HG03025 (cell line): ENCODE results near the gene CD63.

Source experiments
- ATAC-seq: cut with Tn5 transposase; IDR thresholded peaks from one replicate; pipeline ENCODE4 v1.9.1; 2021; ENCODE audit warnings: mild to moderate bottlenecking, moderate library complexity; ENCODE audit not compliant: unreplicated experiment, low FRiP score

CD63 gene

DNA sequence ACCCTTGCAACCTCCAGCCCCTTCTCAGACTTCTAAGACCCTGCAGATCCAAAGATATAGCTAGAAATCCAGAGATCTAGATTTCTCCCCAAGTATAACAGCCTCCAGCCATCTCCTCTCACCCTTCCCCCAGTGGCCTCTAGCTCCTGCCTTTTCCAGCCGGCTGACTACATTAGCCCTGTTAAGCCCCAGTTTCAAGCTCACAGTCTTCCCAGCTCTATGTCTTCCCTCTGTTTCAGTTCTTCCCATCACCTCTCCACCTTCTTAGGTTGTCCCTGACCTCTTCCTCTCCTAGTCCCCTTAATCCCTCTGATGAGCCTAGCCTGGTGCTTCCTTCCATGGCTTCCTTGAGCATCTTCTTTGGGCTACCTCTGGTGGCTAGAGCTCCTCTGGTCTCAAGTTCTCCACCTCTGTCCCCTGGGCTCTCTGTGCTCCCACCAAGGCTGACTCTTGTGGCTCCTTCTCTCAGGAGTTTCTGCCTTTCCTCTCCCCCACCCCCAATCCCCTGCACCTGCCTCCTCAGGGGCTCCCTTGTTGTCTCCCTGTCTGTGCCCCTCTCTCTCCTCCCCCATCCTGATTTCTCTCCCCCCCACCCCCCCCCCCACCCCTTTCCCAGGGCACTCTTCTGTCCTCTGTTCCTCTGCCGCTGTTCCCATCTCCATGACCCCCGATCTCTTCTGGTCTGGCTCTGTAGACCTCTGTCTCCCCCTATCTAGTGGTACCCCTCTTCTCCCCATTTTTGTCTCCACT, 13.3 kb upstream of the CD63 start:
- no peak for ATAC-seq

DNA sequence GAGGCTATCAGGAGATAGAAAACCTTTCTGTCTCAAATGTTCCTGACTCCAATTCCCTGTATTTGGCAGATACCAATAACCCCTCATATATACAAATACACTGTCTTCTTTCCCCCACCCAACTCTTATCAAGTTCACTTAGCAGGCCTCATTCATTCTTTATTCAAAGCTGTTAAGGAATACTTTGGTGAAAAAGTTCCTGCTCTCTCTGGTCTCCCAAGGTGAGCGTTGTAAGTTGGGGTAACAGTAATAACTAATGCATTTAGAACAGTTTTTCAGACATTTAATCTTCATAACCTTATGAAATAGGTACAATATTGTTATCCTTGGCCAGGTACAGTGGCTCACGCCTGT, 10.2 kb upstream of the CD63 start:
- ATAC-seq, result no peak

DNA sequence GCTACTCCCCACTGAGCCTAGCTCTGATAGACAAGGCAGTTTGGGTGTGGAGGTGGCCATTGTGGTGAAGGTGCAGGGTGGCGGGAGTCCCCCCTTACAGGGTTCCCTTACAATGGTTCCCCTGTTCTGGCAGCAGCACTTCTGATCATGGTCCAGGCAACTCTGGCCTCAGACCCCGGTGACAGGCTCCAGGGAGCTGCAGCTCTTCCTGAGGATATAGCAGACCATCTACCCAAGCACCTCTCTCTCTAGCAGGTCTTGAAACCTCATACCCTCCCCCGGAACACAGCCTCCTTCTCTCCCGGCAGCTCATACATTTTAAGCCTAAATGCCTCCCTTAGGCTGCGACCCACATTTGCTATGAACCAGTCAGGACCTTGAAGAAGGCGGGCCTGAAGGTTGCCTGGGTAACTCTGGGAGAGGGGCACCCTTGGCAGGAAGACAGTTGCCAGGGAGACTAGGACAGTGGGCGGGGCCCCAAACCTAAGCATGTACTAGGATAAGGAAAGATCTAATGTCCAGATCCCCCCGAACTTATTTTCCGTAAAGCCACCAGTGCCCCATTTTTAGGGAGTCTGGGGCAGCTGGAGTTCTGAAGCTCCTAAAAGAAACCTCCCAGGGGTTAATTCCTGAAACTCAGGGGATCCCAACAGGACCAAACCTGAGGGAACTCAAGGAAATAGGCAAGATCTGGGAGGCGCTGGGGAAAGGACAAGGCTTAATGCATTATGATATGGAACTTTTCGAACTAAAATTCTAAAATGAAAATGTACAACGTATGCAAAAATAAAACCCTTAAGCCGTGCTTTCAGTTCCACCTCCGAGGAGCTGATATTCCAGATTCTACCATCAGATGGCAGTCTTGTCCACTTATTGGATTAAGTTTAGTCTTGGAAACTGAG, 9.6 kb upstream of the CD63 start:
- ATAC-seq, result peak; percentile 75

DNA sequence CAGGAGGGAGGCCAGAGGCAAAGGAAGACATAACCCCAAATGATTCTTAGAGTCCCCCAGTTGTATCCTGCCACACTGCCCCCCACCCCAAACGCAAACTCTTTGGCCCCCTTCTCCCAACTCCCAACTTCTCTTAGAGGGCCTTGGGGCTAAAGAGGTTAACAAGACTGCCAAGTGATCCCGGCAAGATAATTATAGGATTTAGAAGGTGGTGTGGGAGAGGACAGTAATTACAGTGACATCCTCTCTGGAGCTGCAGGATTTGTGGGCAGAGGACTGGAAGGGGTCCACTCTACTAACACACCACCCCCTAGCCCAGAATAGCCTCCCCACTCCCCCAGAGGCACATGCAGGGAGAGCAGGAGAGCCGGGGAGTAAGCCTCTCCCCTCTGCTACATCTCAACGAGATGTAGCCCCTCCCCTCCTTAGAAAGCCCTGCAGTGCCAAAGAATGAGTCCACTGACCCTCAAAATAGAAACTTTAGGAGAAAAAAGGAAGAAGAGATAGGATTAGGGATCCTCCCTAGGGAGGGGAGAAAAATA, 8.8 kb upstream of the CD63 start:
- no peak for ATAC-seq

DNA sequence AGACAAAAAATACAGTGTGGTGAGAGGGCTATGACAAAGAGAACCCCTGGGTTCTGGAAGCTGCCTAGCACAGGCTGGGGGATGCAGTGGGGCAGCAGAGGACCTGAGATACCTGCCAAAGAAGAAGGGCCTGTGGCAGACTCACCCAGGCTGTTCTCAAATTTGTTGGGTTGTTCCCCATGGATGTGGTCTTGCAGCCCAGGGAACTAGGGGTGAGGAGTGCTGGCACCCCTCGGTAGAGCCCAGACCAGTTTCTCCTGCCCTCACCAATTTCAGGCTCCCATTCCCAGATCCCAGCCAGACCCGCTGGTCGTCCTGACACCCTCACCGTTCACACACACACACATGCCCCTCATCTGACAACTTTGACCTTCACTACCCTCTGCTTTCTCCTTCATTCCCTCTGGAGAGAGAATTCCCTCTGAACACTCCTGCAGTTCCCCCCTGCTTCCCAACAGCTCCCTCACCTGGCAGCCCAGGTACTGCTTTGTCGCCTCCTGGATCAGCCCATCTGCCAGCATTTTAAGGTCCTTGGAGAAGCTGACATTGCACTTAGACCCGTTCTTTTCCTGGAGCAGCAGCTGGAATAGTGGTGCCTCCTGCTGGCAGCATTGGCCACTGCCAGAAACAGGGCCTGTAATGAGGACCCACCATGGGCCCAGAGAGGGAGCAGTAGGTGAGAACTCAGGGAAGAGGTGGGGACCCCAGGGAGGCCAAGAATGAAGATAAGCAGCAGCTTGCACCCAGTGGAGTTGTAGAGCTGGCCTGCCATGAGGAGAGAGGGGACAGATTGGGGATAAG, 8.2 kb upstream of the CD63 start:
- no peak for ATAC-seq

DNA sequence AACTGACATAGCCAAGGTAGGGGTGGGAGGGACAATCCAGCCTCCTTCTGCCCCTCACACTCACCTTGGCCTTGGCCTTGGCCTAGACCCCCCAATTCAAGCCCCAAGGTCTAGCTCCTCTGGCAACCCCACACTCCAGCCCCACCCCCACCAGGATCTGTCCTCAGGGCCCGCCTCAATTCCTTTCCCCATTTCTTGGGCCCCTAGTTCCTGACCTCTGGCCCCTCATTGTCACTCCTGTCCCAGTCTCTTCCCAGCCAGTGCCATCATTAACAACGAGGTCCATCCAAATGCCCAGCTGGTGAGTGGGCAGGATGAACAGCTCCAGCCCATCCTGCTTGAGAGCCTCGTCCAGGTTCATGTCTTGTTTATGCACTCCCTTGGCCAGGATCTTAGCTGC, 7.3 kb upstream of the CD63 start:
- ATAC-seq, result no peak

DNA sequence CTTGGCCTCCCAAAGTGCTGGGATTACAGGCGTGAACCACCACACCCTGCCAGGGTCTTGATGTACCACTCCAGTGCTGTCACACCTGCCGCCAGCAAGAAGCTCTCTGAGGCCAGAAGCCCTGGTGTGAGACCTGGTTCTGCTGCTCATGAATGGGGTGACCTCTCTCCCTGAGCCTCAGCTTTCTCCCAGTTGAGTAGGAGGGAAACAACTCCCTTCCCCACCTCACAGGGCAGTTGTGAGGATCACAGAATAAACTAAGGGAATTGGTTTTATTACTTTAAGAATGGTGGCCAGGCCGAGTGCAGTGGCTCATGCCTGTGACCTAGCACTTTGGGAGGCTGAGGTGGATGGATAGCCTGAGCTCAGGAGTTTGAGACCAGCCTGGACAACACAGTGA, 5.8 kb upstream of the CD63 start:
- no peak for ATAC-seq

DNA sequence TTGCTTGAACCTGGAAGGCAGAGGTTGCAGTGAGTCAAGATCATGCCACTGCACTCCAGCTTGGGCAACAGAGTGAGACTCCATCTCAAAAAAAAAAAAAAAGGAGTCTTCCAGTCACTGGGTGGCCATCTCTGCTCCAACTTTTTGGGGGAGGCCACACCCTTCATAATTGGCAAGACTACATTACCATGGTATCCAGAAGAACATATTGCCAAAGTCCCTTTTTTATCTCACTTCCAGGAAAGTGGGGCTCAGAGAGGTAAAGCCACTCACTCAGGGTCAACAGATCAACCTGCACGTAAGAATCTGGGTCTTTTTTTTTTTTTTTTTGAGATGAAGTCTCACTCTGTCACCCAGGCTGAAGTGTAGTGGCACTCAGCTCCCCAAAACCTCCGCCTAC, 5.0 kb upstream of the CD63 start:
- ATAC-seq, result no peak

DNA sequence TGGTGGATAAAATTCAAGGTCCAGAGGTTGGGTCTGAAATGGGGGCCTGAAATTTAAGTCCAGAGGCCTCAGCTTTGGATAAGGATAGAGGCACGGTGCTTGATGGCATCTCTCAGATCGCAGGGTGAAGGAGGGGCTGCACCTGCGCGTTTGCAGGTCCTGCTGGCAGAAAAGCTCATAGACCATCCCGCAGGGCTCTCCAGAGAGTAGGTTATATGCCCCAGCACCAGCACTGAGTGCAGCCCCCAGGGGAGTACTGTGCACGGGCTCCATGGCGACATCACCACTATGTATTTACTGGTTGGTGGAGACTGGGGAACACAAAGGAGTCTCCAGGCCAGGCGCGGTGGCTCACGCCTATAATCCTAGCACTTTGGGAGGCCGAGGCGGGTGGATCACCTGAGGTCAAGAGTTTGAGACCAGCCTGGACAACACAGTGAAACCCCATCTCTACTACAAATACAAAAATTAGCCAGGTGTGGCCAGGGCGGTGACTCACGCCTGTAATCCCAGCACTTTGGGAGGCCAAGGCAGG, 4.3 kb upstream of the CD63 start:
- ATAC-seq, result no peak

DNA sequence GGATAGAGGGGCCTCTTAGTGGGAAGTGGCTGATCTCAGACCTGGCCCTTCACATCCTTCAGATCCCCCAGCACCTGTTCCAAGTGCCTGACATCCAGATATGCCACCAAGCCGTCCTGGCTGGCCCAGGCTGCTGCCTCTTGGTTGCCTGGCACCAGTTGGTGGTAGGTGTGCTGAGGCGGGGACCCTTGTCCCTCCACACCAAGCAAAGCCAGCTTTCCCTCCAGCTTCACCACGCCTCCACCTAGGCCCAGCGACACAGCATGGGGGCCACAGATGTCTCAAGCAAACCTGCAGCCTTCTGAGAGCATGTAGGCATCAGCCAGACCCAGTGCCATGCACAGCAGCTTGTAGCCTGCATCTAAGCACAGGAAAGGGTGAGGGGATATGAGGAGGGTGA, 3.5 kb upstream of the CD63 start:
- no peak for ATAC-seq

DNA sequence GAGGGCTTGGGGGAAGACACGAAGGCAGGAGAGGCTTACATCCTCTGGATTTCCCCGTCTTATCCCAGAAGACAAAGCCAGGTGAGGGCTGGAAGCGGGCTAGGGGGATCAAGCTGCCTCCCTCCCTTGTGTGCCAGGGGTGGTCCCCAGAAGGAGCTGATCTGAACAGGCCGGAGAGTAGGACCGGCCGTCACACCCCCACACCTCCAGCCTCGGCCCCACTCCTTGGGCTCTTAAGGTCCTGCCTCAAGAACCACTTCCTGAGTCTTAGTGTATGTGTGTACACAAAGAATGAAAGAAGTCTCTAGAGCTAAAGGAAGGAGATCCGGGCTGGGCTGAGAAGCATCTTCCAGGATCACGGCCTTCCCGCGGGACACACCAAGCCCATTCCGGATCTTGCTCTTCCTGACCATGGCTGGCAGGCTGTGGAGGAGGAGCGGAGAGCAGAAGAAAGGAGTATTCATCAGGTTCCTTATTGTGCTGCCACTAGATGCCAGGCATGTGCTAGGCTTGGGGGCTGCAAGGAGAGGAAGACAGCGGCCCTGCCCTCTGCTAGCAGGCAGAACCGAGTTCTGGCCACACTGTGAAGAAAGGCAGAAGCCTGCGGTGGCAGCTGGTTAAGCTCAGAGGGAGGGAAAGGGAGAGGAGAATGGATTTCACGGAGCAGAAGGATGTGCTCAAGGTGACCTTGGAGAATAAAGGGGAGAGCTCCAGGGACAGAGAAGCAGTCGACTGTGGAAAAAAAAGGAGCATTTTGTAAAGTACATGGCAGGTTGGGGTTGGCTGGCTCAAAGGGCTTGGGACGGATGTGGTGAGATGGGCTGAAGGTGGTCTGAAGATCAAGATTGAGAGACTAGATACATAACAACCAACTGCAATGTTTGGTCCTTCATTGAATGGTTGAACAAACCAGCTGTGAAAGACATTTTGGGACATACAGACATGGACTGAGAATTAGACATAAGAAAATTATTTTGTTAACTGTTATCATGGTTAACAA, 1.3 kb upstream of the CD63 start:
- ATAC-seq, result peak; percentile 30

DNA sequence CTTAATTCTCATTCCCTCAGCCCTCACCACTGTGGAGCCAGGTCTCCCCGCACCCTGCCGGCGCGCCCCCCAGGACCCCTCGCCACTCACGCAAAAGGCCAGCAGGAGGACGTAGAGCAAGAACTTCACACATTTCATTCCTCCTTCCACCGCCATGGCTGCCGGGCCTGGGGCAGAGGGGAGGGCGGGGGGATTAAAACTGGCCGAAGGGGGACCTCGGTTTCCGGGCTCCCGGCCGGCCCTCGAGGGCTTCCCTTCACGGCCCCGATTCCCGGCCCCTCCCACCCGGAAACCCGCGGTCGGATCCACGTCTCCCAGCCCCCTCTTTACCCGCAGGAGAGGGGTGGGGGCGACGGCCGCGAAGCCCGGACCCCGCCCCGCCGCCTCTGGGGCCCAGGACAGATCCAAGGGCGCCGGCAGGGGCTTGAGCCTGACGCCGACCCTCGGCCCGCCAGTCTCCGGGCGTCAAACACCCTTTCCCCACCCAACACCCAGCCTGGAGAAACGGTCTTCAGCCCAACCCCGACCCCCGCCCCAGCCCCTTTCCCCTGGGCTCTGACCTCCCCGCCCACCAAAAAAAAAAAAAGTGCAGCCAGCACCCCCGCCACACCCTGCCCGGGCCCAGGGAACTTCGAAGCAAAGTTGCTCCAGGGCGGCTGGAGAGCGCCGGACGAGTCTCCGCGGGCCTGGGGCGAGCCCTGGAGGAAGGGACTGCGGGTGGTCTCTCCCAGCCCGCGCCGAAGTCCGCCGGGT, 447 bp downstream of the CD63 start:
- peak; percentile 18 for ATAC-seq

DNA sequence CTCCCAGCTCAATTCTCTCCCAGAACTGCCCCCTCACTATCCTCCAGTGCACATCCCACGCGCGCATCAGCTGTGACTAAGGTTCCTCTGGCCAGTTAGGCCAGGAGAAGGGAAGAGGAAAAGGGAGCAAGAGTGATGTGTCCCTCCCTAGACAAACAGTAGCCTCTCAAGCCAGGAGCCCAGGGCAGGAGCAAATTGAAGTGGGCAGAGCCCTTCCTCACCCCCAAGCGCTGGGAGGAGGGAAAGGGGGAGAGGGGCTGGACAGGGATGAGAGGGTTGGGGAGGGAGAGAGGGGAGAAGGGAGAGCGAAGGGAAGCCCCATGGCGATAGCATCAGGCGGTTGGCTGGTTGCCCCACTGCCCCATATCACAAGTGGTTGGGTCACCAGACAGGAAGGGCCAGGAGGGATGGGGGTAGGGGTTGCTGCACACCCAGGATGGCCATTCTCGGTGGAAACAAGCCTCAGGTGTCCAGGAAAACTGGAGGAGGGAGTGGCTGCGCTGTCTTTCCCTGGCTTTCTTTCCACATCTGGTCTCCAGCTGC, 1.1 kb downstream of the CD63 start:
- no peak for ATAC-seq

DNA sequence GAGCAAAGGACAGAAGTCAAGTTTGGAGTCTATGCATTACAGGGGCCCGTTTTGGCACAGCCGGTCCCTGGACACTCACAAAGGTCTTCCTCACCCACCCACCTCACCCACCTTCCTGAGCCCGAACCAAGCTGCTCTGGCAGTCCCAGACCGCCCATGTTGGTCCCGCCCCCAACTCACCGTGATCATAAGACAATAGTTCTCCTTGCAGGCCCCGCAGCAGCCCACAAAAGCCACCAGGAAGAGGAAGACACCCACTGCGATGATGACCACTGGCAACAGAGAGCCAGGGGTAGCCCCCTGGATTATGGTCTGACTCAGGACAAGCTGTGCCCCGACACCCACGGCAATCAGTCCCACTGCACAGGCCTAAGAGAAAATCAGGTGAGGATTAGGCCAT, 1.8 kb downstream of the CD63 start:
- ATAC-seq, result no peak

DNA sequence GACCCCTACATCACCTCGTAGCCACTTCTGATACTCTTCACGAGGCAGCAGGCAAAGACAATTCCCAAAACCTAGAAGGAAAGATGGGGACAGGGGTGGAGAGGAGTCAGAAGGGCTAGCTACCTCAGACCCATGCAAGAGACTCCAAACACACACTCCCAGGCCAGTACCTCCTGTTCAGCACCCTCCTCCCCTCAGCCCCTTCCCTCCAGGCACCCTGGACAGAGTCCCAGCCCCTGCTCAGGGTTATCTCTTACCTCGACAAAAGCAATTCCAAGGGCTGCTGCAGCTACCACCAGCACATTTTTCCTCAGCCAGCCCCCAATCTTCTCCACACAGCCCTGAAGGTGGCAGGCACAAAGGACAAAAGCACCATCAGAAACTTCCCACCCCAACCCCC, 3.3 kb downstream of the CD63 start:
- ATAC-seq, result no peak

DNA sequence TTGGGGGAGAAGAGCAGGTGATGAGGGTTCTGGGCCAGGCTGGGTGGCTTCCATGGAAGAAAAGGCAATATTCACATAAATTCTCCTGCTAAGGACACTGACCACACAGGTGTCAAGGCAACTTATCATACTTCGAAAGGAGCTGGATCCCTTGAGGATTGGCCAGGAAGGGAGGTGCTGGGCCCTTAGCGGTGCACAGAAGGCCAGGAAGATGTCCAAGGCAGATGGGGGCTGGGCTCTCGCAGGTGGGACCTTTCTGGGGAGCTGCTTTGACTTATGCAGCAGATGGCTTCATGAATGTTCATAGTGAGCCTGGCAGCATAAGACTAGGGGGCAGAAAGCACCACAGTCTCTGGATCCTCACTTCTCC, 3.9 kb downstream of the CD63 start:
- ATAC-seq, result no peak

DNA sequence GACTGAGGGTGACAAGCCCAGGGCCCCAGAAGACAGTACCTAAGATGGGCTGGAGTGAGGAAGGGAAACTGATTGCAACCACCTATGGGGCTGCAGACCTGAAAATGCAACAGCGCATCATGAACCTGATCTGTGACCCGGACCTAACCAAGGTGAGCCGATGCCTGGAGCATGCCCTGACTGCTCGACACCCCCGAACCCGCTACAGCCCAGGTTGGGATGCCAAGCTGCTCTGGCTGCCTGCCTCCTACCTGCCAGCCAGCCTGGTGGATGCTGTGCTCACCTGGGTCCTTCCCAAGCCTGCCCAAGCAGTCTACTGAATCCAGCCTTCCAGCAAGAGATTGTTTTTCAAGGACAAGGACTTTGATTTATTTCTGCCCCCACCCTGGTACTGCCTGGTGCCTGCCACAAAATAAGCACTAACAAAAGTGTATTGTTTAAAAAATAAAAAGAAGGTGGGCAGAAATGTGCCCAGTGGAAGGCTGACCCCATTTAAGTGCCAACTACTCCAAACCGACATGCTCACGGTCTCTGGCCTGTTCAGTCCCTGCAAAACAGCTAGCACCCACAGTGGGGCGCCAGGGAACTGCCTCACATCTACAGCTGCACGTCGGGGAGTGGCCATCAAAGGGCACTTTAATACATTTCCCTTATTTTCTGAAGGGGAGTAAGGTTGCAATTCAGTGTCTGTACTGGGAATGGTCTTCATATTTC, 4.4 kb downstream of the CD63 start:
- ATAC-seq, result no peak
